Stimulated activated CD4-positive, alpha-beta T cell treated with anti-CD3 and anti-CD28 coated beads, Interleukin-15, amount 100 ng/mL, for 48 hours (primary cell): ENCODE results near the gene HAPLN3.

ENCODE experiments used
- DNase-seq, 2 donors: peaks; one replicate each; pipeline ENCODE4 v3.0.0-alpha.2; 2020; ENCODE audit warnings: low read depth in 2 of 2

Gene HAPLN3

DNA sequence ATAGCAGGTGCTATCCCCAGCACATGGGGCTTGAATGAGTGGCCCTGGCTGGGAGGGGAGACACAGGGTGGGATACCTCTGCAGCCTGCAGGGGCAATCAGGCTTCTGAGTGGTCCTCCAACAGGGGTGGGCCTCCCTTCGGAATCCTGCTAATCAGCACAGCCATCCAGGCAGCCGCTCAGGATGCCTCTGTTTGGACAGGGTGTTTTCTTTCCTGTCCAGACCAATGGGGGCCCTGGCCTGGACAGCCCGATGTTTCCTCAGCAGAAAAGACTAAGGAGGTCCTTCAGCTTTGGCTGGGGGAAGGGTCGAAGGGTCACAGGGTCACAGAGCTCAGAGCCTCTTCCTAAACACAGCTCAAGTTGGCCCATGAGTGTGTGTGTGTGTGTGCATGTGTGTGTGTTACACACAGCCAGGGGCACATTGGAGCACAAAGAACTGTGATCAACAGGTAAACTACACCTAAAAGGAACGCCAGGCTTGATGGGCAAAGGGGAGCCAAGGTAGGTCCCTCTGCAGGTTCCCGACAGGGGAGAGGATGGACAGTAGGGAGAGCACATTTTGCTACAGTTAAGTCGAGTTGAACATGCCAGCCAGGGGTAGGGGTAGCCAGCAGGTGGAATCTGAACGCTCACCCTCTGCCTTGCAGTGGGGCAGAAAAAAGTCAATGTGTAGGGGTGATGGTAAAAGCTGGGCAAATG lies 1.1 kb upstream of the HAPLN3 start:
- no peak for DNase-seq

DNA sequence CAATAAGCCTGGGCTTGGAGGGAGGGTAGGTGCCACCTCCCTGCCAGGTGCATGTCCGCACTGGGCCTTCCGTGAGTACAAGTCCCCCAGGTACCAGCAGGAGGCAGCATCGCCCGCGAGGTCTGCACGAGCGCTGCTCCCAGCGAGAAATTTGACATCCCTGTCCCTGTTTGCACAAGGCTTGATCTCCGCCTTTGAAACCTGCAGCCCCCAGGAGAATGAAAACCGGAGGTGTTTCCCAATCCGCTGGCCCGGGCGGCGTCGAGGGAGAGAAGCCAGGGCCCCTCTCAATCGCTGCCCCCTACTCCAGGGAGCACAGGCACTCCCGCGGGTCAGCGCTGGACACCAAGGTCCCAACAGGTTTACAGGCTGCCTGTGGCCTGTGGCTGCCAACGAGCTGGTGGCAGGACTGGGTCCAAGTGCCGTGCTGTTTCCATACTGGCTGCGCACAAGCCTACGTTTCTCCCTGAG lies 961 bp downstream of the HAPLN3 start:
- DNase-seq, result peak; percentile 74 to 86

DNA sequence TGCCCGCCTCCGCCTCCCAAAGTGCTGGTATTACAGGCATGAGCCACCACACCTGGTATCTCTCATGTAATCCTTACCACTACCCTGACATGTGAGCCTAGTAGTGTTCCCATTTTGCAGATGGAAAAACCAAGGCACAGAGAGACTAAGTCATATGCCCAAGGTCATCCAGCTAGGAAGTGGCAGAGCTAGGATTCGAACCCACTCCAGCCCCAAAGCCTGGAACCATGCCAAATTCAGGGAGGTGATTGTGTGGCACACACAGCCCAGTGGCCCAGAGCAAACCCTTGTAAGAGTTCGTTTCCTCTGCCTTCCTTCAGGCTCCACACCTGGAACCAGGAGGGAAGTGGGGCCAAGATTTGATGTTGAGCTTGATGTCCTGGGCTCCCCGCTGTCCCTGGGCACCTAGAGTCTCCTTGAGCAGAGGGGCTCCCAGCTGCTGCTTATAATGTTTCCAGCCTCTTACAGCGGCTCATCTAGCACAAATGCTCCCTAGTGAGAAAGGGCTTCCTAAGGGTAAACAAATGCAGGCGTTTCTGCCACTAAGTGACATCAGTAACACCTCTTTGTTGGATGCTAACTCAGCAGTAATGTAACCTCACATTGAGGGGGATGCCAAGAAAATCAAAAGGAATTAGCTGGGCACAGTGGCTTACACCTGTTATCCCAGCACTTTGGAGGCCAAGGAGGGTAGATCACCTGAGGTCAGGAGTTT lies 3.6 kb downstream of the HAPLN3 start:
- DNase-seq, result no peak

DNA sequence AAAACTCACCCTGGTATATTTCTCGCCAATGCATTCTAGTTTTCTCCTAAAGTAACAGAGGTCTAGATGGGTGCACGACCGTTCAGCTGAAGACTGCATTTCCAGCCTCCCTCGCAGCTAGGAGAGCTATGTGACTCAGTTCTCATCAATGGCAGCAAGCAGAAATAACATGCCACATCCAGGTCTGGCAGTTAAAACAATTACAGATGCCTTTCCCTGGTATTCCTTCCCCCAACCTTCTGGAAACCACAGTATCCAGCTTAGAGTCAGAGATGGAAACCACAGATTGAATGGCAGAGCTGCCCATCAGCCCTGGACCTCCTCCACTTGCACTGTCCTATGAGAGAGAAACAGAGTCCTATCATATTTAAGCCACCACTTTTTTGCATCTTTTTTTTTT lies 4.8 kb downstream of the HAPLN3 start:
- no peak for DNase-seq

DNA sequence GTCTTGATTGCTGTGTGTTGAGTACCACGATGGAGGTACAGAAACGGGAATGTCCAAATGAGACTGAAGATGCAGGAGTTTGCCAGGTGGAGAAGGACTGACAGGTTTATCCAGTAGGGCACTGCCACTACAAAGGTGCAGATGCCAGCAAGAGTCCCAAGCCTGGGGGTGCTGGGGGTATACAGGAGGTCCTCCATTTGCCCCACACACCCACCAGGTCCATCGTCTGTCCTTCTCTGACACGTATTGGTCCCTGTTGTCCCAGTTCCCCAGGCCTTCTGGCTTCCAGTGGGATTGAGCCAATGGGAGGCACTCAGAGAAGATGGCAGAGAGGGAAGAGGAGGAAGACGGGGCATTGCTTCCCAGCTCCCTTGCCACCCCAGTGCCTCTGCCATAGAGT lies 6.6 kb downstream of the HAPLN3 start:
- DNase-seq, result no peak

DNA sequence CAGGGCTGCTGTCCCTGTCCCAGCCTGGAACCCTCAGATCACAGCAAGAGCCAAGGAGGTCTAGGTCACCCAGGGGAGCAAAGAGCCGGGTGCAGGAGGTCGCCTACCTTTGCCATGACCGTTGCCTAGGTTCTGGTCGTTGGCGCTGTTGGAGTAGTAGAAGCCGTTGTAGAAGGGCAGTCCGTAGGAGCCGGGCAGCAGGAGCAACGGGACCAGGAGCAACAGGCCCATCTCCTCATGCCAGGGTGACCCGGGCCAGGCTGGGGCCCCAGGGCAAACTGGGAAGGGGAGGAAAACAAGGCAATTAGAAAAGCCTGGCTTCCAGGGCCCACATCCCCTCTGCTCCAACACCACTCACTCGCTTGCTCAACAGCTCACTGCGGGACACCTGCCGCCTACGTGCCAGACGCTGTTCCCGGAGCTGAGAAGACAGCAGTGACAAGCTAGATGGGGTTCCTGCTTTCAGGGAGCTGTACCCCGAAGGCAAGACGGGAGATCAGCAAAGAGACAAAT lies 8.2 kb downstream of the HAPLN3 start:
- DNase-seq, result no peak

DNA sequence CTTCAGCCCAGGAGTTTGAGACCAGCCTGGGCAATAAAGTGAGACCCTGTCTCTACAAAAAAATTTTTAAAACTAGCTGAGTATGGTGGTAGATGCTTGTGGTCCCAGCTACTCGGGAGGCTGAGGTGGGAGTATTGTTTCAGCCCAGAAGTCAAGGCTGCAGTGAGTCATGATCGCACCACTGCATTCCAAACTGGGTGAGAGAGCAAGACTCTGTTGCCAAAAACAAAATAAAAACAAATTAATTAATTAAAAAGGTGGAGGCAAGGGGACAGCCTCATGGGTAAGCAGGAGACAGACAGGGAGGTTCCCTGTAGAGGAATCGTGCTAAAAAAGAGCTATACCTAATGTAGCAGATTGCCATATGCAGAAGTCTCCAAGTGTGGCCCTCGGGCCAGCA lies 12.6 kb downstream of the HAPLN3 start:
- no peak for DNase-seq

DNA sequence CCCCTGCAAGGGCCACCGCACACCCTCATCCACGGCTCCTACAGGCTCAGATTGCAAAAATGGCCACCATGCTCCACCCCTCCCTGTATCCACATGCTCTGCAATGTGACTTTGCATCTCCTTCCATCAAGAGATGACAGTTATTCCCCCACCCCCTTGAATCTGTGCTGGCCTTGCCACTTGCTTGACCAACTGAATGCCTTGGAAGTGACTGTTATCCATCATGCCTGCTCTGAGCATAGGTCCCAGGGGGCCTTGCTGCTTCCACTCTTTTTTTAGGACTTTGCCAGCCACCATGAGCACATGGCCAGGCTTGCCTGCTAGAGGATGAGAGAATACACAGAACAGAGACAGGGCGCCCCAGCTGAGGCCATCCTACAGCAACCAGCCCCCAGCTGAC lies 13.6 kb downstream of the HAPLN3 start:
- no peak for DNase-seq

DNA sequence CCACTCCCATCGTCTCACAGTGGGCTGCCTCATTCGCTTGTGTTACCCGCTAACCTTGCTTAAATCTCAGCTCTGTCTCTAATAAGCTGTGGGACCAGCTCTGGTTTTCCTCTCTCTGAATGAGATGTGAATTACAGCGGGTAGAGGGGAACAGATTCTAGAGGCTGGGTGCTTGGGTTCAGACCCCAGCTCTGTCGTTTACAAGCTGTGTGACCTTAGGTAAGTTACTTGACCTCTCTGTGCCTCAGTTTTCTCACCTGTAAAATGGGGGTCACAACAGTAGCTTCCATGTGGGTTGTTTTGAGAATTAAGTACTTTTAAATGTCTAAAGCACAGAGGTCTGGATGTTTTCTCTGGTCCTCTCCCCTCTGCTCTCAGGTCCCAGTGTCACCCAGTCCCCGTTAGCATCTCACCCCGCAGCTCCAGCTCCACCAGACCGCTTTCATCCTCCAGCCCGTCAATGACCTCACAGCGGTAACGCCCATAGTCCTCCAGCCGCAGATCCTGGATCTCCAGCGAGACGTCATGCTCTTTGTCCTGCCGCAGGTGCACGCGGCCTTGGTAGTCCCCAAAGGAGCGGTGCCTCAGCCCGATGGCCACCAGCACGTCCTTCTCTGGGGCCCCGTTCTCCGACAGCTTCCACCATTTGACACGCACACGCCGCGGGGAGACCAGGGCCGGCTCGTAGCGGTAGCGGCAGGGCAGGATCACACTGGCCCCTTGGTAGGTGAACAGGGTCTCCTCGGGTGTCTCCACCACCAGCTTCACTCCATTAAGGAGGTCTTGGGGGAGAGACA lies 14.2 kb downstream of the HAPLN3 start:
- no peak for DNase-seq

DNA sequence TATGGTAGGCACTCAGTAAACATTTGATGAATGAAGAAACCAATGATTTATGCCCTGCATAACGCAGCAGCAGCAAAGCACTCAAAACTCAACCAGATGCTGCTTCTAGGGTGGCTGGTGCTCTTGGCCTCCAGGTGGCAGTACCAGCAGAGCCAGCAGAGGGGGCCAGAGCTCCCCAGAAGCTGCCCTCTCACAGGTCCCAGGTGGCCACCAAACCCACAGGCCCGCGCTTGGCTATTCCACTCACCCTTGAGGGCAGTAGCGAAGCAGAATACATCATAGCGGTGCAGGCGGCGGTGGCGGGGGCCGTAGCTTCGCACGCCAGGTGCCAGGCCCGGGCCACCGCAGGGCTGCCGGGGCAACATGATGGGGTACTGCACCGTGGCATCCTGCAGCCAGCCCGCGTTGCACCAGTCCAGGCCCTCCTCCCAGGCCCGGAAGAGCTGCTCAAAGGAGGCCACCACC lies 16.6 kb downstream of the HAPLN3 start:
- no peak for DNase-seq

DNA sequence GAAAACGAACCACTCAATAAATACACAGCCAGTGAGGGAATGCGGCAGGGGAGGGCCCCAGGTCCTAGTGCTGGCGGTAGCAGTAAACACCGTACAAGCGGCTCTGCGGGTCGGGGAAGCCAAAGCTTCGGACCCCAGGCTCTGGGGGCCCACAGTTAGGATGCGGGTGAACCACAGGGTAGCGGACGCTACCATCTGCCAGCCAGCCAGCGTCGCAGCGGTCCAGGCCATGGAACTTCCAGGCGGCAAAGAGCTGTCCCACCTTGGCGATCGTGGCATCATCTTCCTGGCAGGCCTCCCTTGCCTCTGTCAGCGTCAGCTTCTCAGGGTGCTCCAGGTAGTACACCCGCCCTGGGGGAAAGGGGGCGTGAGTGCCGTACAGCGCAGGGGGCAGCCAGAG lies 17.4 kb downstream of the HAPLN3 start:
- no peak for DNase-seq

DNA sequence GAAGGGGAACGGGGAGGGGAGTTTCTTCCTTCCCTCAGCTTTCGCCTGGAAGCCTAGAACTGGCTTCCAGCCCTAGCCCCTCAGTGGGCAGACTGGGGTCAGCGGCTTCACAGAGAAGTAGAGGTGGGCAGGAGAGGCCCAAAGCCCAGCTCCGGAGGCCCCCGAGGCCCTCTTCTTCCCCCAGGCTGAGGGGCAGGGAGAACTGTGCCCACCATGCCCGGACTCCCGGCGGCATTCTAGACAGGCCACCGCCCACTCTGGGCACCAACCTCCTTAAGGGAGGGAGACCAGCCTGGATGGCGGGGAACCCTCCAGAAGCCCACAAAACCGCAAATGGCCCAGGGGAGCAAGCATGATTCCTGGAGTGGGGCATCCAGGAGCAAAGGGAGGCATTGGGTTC lies 17.9 kb downstream of the HAPLN3 start:
- DNase-seq, result no peak

DNA sequence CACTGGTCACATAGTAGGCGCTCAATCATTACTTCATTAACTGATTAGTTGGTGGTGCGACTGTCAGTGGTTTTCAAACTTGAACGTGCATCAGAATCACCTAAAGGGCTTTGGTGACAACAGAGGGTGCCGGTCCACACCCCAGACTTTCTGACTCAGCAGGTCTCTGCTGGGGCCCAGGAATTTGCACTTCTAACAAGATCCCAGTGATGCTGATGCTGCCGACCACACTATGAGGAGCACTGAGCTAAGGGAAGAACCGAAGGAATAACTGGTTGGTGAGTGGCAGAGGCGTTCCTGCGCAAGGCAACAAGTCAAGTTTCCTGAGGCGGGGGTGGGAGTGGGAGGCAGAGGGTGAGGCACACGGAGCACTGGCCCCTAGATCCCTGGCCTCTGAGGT lies 18.8 kb downstream of the HAPLN3 start:
- no peak for DNase-seq

DNA sequence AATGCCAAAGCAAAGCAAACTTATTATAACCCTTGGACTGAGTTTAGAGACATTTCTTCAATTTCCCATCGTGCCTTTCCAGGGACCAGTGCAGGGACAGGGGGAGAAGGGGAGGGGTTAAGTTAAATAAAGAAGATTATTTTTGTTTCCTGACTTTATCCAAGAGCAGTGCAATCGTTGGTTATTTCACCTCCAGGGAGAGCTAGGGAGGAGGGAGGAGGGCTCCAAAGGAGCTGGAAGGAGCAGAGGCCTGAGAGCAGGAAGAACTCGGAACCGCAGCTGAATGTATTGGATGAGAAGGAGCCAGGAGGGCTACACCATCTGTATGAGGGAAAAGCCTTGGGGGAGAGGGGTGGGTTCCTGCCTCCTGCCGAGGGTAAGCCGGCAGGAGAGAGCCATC lies 20.7 kb downstream of the HAPLN3 start:
- DNase-seq, result no peak

DNA sequence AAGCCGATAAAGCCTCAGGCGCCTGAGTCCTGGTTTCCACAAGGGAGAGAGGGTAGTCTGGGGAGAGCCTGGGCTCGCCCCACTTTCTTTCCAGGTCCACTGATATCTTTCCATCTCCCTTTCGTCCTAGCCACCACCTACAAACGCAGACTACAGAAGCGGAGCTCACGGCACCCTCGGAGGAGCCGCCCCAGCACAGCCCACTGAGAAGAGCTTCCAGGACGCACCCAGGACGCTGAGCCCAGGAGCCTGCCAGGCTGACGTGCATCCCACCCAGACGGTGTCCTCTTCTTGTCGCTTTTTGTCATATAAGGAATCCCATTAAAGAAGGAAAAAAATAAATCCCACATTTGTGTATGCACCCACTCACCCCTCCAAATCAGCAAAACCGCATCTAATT lies 21.1 kb downstream of the HAPLN3 start:
- DNase-seq, result no peak

DNA sequence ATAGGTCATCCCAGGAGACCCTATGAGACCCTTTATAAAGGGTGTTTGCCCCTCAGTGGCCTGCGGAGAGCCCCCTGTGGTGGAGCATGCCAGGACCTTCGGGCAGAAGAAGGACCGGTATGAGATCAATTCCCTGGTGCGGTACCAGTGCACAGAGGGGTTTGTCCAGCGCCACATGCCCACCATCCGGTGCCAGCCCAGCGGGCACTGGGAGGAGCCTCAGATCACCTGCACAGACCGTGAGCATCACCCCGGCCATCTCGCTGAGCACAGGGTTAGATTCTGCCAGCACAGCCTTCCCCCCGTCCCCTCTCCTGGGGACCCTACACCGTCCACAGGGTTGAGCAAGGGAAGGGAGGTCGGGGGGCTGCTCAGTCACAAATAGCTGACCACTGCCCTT lies 21.6 kb downstream of the HAPLN3 start:
- no peak for DNase-seq

DNA sequence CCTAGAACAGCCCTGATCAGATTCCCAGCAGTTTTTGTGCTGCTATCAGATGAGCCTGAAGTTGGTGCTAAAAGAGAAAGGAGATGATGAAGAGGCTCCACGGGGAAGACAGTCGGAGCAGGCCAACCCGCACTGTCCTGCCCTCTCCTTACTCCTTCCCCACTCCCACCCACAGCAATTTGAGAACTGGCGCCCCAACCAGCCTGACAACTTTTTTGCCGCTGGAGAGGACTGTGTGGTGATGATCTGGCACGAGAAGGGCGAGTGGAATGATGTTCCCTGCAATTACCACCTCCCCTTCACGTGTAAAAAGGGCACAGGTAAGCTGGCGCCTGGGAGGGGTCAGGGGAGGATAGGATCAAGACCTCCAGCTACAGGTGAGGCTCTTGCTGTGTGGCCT lies 22.6 kb downstream of the HAPLN3 start:
- no peak for DNase-seq

DNA sequence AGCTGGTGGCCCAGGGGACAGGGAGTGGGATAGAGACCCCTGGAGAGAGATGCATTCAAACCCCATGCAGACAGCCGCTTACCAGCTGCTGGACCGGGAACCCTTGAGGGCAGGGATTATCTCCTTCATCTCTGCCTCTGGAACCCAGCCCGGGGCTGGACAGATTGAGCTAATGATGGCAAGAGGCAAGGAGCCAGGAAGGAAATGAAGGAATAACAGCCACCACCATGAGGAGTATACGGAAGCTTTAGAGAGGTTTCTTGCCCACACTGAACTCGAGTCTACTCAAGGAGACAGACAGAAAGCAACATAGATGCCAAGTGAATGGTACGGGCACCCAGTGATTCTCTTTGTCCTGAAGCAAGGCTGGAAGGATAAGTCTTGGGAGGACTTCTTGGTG lies 23.2 kb downstream of the HAPLN3 start:
- DNase-seq, result no peak

DNA sequence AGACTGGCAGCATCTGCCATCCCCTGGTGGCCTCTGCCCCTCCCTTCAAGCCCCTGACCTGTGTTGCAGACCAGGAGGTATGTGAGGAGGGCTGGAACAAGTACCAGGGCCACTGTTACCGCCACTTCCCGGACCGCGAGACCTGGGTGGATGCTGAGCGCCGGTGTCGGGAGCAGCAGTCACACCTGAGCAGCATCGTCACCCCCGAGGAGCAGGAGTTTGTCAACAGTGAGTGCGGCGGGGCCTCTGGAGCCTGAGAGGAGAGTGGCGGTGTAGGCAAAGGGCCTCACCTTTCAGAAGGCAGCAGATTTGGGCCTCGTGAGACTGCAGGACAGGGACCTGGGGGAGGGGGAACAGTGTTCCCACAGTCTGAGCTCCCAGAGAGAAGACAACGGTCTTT lies 24.0 kb downstream of the HAPLN3 start:
- no peak for DNase-seq

DNA sequence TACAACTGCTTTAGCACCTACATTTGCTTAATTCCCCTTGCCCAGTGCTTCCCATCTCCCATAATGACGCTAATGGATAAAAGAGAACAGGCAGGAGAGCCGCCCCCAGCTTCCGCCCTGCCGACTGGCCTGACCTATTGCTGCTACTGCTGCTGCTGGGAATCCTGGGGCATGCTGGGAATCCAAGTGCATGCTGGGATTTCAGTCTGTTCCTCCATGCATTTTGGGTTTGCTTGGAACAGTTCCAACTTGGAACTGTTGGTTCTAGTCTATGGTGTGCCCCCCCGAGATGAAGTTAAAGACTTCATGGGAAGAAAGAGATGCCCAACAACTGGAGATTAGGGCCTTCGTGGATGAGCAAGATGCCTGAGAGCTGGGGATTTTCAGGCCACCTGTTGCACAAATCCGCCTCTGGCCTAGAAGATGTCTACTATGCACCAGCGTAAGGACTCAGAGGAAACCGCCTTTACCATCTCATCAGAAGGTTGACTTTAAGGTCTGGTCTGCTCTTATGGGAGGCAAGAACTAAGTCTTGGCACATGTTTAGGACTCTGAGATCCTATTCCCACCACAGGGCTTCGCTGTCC lies 29.0 kb downstream of the HAPLN3 start:
- no peak for DNase-seq

DNA sequence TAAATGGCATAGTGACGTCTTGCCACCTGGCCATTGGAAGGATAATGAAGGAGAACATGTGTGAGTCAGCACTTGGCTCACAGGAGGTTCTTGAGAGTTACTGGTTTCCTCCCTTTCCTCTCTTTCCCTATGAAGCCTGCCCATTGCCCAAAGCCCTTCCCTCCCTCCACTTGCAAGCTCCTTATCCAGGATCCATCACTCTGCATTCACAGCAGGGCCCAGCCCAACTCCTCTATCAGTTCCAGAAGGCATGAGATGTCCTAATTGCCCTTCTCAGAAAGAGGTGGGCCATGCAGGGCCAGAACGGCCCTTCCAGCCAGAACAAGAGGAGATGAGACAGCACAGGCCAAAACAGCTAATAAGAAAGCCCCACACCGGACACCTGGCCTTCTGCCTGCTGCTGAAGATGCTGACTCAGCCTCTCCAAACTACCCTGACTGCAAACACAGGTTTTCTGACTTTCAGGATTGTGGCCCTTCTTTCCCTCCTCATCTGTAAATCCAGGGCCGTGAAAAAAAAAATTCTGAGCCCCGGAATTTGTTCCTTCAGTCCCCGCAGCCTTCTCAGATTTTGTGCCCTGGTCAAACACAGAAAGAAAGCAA lies 29.7 kb downstream of the HAPLN3 start:
- no peak for DNase-seq
